Measurements from ENCODE around the gene ZNF446.

Gene ZNF446

DNA sequence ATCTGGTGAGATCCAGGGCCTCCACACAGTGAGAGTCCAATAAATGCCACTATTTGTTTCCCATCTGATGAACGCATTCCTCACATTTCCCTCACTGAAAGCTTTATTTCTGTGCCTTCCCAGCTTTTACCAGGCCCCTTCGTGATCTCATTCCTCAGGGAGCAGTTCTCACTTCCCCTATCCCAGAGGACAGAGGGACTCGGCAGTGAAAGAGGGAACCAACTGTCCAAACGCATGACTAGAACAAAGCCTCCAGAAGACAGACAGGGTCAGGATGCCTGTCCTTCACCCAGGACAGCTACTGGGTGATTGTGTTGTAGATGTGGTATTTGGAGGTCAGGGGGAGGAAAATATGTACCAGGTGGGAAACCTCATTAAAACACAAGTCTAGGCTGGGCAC, 45.5 kb downstream of the ZNF446 start:
- no peak overlapping the region for H3K4me3 ChIP-seq (ENCODE audit: insufficient read depth, low read depth, low read length, poor library complexity, severe bottlenecking)
- H3K4me1 ChIP-seq (ENCODE audit: control insufficient read depth, insufficient read depth, low read length, poor library complexity, severe bottlenecking) = peaks cover 14% of the 10 kb centered on the region
- no peak overlapping the region for H3K27ac ChIP-seq (ENCODE audit: insufficient read depth, low read length, poor library complexity, severe bottlenecking)
- peaks cover 8% of the 10 kb centered on the region for H3K36me3 ChIP-seq (ENCODE audit: control insufficient read depth, insufficient read depth, low read length)
- no peaks in the 10 kb centered on the region for H3K9me3 ChIP-seq (ENCODE audit: control insufficient read depth, low read length)
- no peaks in the 10 kb centered on the region for H3K27me3 ChIP-seq (replicated peaks; ENCODE audit: control insufficient read depth, insufficient read depth, low read length, poor library complexity, severe bottlenecking)
- no peak for DNase-seq

DNA sequence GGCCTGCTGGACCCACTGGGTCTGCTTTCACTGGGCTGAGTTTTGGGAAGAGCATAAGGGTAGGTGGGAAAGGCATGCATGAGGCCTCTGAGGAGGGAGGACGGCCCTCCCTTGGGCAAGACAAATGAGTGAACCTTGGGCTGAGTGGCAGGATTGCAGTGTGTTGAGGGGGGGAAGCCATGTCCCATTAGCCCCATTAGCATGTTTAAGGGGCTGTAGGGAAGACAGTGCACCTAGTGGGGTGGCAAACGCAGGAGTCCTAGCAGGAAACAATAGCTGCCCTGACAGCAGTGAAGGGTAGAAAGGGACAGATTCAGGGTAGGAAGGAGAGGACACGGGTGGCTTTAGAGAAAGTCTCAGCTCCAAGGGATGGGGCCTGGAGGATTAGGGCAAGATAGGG, 46.6 kb downstream of the ZNF446 start:
- DNase-seq = no peak
- Histone ChIP-seq H3K36me3 (ENCODE audit: control insufficient read depth, insufficient read depth, low read length) (no peaks in the 10 kb centered on the region), H3K4me3 (ENCODE audit: insufficient read depth, low read depth, low read length, poor library complexity, severe bottlenecking) (no peak overlapping the region), H3K27ac (ENCODE audit: insufficient read depth, low read length, poor library complexity, severe bottlenecking) (no peak overlapping the region), H3K4me1 (ENCODE audit: control insufficient read depth, insufficient read depth, low read length, poor library complexity, severe bottlenecking) (peaks cover 14% of the 10 kb centered on the region), H3K9me3 (ENCODE audit: control insufficient read depth, low read length) (no peaks in the 10 kb centered on the region), H3K27me3 (replicated peaks; ENCODE audit: control insufficient read depth, insufficient read depth, low read length, poor library complexity, severe bottlenecking) (no peaks in the 10 kb centered on the region)

DNA sequence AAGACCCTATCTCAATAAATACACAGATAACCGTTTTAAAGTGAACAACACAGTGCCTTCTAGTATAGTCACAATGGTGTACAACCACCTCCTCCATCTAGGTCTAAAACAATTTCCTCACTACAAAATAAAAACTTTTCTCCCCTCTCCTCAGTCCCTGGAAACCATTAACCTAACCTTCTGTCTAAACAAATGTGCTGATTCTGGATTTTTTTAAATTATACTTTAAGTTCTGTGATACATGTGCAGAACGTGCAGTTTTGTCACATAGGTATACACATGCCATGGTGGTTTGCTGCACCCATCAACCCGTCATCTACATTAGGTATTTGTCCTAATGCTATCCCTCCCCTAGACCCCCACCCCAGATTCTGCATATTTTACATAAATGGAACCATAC, 53.3 kb downstream of the ZNF446 start:
- Histone ChIP-seq H3K4me3 (ENCODE audit: insufficient read depth, low read depth, low read length, poor library complexity, severe bottlenecking) (no peak overlapping the region), H3K27me3 (replicated peaks; ENCODE audit: control insufficient read depth, insufficient read depth, low read length, poor library complexity, severe bottlenecking) (no peaks in the 10 kb centered on the region), H3K9me3 (ENCODE audit: control insufficient read depth, low read length) (no peaks in the 10 kb centered on the region), H3K27ac (ENCODE audit: insufficient read depth, low read length, poor library complexity, severe bottlenecking) (no peak overlapping the region), H3K36me3 (ENCODE audit: control insufficient read depth, insufficient read depth, low read length) (no peaks in the 10 kb centered on the region), H3K4me1 (ENCODE audit: control insufficient read depth, insufficient read depth, low read length, poor library complexity, severe bottlenecking) (no peaks in the 10 kb centered on the region)
- DNase-seq = no peak

Data from effector memory CD4-positive, alpha-beta T cell (primary cell).